Measurements from ENCODE around the gene NLRP1. TPM values are rescaled to one million over a fixed set of nuclear protein-coding genes. Genes with fewer than 3 reads are reported as not detected.

Gene NLRP1
- total and polyA plus RNA-seq, 10 of the 15 experiments (the other 5 are each of a cell fraction or from before 2014, with no cell fraction given), result 2.8 to 21.8 (median 11.9) TPM

DNA sequence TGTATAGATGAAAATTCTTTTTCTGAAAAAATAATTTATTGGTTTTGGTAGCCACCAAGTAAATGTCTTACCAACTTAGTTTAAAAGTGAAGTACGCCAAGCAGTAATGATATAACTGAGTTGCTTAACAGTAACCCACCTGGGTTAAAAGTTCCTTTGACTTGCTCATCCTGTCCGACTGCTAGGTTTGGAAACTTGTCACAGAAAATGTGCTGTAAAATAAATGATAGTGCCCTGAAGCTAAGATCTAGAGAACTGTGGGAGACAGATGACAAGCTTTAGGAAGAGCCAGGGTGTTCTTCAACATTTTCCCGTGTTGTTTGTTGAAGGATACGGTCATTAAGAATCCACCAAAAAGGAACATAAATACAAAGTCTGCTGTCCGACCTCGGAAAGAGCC lies 103.3 kb downstream of the NLRP1 start (continued):
- TF ChIP-seq, protein P1, sequence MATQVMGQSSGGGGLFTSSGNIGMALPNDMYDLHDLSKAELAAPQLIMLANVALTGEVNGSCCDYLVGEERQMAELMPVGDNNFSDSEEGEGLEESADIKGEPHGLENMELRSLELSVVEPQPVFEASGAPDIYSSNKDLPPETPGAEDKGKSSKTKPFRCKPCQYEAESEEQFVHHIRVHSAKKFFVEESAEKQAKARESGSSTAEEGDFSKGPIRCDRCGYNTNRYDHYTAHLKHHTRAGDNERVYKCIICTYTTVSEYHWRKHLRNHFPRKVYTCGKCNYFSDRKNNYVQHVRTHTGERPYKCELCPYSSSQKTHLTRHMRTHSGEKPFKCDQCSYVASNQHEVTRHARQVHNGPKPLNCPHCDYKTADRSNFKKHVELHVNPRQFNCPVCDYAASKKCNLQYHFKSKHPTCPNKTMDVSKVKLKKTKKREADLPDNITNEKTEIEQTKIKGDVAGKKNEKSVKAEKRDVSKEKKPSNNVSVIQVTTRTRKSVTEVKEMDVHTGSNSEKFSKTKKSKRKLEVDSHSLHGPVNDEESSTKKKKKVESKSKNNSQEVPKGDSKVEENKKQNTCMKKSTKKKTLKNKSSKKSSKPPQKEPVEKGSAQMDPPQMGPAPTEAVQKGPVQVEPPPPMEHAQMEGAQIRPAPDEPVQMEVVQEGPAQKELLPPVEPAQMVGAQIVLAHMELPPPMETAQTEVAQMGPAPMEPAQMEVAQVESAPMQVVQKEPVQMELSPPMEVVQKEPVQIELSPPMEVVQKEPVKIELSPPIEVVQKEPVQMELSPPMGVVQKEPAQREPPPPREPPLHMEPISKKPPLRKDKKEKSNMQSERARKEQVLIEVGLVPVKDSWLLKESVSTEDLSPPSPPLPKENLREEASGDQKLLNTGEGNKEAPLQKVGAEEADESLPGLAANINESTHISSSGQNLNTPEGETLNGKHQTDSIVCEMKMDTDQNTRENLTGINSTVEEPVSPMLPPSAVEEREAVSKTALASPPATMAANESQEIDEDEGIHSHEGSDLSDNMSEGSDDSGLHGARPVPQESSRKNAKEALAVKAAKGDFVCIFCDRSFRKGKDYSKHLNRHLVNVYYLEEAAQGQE (IDR thresholded peaks at IDR 0.05; ENCODE audit: low read depth, low read length), result no peak

GRCh38 chr17:5478992-5479391 lies 105.3 kb downstream of the NLRP1 start:
- ATAC-seq, result no peak
- Histone ChIP-seq H3K36me3 (ENCODE audit: control insufficient read depth in 2 of 2, insufficient read depth in 2 of 2, low read length in 1 of 2) (peaks cover 9 to 33% of the 10 kb centered on the region in 2 experiments; a peak in 3 of 4 replicates), H4K20me1 (ENCODE audit: control insufficient read depth, insufficient read depth) (0 out of 2 replicates have a peak, but pooled peaks cover 1% of the 10 kb centered on the region), H3K9me3 (replicated peaks; ENCODE audit: control insufficient read depth, insufficient read depth, low read length) (no peaks in the 10 kb centered on the region), H3K4me2 (ENCODE audit: control insufficient read depth, insufficient read depth) (no peak overlapping the region), H3K27me3 (replicated peaks in 1 of 2; ENCODE audit: control insufficient read depth in 2 of 2, insufficient read depth in 2 of 2, low read length in 1 of 2) (no peaks in the 10 kb centered on the region), H3K4me3 (no peak overlapping the region), H3K9ac (ENCODE audit: control insufficient read depth, insufficient read depth, low read length) (no peak overlapping the region), H2AFZ (ENCODE audit: control insufficient read depth, low read depth, low read length) (no peak overlapping the region), H3K4me1 (ENCODE audit: control insufficient read depth, insufficient read depth, low read length) (no peaks in the 10 kb centered on the region), H3K27ac (ENCODE audit: control insufficient read depth, insufficient read depth) (no peak overlapping the region), H3K79me2 (ENCODE audit: control insufficient read depth, insufficient read depth, low read length) (peaks cover 15% of the 10 kb centered on the region)
- POLR2A ChIA-PET, result no interaction called here
- RAD21 ChIA-PET (ENCODE audit: unreplicated experiment), result no interaction called here
- CTCF ChIA-PET, result no interaction called here
- FAIRE-seq, result no peak
- WGBS (ENCODE audit: insufficient coverage, insufficient replicate concordance, low lambda C conversion rate, missing lambda C conversion rate), result 97% methylated on average over 4 of the region's 4 CpGs
- BruUV-seq (replicated peaks), result no TSS peak
- SMC1A ChIA-PET (ENCODE audit: uncharacterized antibody, unreplicated experiment), result no interaction called here
- intact Hi-C loops (cut with micrococcal nuclease; ENCODE audit: unreplicated experiment), result no loop called here
- no peak for DNase-seq (ENCODE audit: low read depth, low spot score)
- in situ Hi-C loops (cut with MboI), result no loop called here
- TF ChIP-seq ZNF217 (IDR thresholded peaks at IDR 0.05) (no peak), NFYB (IDR thresholded peaks at IDR 0.05; ENCODE audit: insufficient read depth, low read depth, low read length) (no peak), EED (IDR thresholded peaks at IDR 0.05; ENCODE audit: low read depth) (no peak), ZNF622 (IDR thresholded peaks at IDR 0.05) (no peak), GABPA (IDR thresholded peaks at IDR 0.05; ENCODE audit: low read depth) (no peak), NFIC (IDR thresholded peaks at IDR 0.05; ENCODE audit: low read depth, low read length) (no peak), RFX5 (IDR thresholded peaks at IDR 0.05; ENCODE audit: low read depth, low read length) (no peak), BHLHE40 (IDR thresholded peaks at IDR 0.05; ENCODE audit: borderline replicate concordance in 1 of 2, low read depth in 2 of 2, low read length in 1 of 2) (no peak), CREM (IDR thresholded peaks at IDR 0.05; ENCODE audit: low read depth) (no peak), TBL1XR1 (IDR thresholded peaks at IDR 0.05; ENCODE audit: low read depth, low read length) (no peak), DPF2 (IDR thresholded peaks at IDR 0.05) (no peak)
- TF ChIP-seq, protein P2, sequence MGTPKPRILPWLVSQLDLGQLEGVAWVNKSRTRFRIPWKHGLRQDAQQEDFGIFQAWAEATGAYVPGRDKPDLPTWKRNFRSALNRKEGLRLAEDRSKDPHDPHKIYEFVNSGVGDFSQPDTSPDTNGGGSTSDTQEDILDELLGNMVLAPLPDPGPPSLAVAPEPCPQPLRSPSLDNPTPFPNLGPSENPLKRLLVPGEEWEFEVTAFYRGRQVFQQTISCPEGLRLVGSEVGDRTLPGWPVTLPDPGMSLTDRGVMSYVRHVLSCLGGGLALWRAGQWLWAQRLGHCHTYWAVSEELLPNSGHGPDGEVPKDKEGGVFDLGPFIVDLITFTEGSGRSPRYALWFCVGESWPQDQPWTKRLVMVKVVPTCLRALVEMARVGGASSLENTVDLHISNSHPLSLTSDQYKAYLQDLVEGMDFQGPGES (IDR thresholded peaks at IDR 0.05), result no peak
- TF ChIP-seq, protein P3, sequence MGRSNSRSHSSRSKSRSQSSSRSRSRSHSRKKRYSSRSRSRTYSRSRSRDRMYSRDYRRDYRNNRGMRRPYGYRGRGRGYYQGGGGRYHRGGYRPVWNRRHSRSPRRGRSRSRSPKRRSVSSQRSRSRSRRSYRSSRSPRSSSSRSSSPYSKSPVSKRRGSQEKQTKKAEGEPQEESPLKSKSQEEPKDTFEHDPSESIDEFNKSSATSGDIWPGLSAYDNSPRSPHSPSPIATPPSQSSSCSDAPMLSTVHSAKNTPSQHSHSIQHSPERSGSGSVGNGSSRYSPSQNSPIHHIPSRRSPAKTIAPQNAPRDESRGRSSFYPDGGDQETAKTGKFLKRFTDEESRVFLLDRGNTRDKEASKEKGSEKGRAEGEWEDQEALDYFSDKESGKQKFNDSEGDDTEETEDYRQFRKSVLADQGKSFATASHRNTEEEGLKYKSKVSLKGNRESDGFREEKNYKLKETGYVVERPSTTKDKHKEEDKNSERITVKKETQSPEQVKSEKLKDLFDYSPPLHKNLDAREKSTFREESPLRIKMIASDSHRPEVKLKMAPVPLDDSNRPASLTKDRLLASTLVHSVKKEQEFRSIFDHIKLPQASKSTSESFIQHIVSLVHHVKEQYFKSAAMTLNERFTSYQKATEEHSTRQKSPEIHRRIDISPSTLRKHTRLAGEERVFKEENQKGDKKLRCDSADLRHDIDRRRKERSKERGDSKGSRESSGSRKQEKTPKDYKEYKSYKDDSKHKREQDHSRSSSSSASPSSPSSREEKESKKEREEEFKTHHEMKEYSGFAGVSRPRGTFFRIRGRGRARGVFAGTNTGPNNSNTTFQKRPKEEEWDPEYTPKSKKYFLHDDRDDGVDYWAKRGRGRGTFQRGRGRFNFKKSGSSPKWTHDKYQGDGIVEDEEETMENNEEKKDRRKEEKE (IDR thresholded peaks at IDR 0.05), result no peak
